BLaER1 (cell line): ENCODE data around the gene BRD9.
"Not testable (repeated sequence)": the region's sequence is repeated elsewhere in the genome, so short reads cannot be mapped to it uniquely, and the experiment has no call there.

ENCODE experiments used
- H3K27ac ChIP-seq: shearing (Covaris generic); formaldehyde crosslinking; 2 replicates; pipeline ENCODE4 v1.8.1; 2022
- H3K27me3 ChIP-seq: shearing (Covaris generic); formaldehyde crosslinking; 2 replicates; pipeline ENCODE4 v1.8.1; 2022
- H3K36me3 ChIP-seq: shearing (Covaris generic); formaldehyde crosslinking; 2 replicates; pipeline ENCODE4 v1.8.1; 2022
- H3K4me1 ChIP-seq: shearing (Covaris generic); formaldehyde crosslinking; 2 replicates; pipeline ENCODE4 v1.8.1; 2022
- H3K4me2 ChIP-seq: shearing (Covaris generic); formaldehyde crosslinking; 2 replicates; pipeline ENCODE4 v1.8.1; 2022
- H3K4me3 ChIP-seq: shearing (Covaris generic); formaldehyde crosslinking; 2 replicates; pipeline ENCODE4 v1.8.1; 2022
- H3K9ac ChIP-seq: shearing (Covaris generic); formaldehyde crosslinking; 2 replicates; pipeline ENCODE4 v1.8.1; 2022
- H3K9me3 ChIP-seq: shearing (Covaris generic); formaldehyde crosslinking; 2 replicates; pipeline ENCODE4 v1.8.1; 2022
- H4K20me1 ChIP-seq: shearing (Covaris generic); formaldehyde crosslinking; 2 replicates; pipeline ENCODE4 v1.8.1; 2022
- Cebpa-rat ChIP-seq: shearing (Covaris generic); IDR thresholded peaks from 2 replicates; pipeline ENCODE4 v1.8.1; 2022

The BRD9 gene

DNA sequence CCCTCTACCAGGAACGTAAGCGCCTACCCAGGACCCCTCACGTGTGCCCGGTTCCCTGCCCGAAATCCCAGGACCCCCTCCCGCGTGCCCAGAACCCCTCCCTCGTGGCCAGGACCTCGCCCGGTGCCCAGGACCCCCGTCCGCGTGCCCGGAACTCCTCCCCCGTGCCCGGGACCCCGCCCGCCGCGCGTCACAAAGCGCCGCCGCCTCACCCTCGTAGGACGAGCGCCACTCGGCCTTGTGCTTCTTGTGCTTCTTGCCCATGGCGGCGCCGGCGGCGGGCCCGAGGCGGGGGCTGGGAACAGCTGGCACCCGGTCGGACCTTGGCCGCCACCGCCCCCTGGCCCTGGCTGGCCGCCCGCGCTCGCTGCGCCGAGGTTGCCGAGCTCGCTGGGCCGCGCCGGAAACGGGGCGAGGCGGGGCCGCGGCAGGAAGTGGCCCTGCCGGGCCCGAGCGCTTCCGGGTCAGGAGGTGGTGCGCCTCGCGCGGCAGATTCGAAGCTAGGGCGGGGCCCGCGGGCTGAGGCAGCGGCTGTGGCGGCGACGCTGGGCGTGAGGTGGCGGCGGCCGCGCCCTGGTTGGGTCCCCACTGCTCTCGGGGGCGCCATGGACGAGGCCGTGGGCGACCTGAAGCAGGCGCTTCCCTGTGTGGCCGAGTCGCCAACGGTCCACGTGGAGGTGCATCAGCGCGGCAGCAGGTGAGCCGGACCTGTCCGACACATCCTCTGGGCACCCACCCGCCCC lies at the start of gene BRD9, which contains the start of gene TRIP13:
BRD9 (minus strand) TSS at position 408 of the 743 bp plus-strand sequence; CDS start at position 264, 144 bp downstream.
TRIP13 (plus strand) TSS at position 491 of the 743 bp plus-strand sequence; CDS start at position 606, 115 bp downstream.
- peak within 1 kb of the TSS; percentile 99 for H3K4me2 ChIP-seq
- peaks cover 46% of the 10 kb centered on the region for H4K20me1 ChIP-seq
- no peaks in the 10 kb centered on the region for H3K27me3 ChIP-seq
- no peaks in the 10 kb centered on the region for H3K9me3 ChIP-seq
- peak within 1 kb of the TSS; percentile 92 for H3K9ac ChIP-seq
- H3K36me3 ChIP-seq, result peaks cover 74% of the 10 kb centered on the region
- peaks cover 32% of the 10 kb centered on the region for H3K4me1 ChIP-seq
- H3K4me3 ChIP-seq, result peak within 1 kb of the TSS; percentile 94
- H3K27ac ChIP-seq, result peak within 1 kb of the TSS; percentile 92
- TF ChIP-seq Cebpa-rat, result no peak

DNA sequence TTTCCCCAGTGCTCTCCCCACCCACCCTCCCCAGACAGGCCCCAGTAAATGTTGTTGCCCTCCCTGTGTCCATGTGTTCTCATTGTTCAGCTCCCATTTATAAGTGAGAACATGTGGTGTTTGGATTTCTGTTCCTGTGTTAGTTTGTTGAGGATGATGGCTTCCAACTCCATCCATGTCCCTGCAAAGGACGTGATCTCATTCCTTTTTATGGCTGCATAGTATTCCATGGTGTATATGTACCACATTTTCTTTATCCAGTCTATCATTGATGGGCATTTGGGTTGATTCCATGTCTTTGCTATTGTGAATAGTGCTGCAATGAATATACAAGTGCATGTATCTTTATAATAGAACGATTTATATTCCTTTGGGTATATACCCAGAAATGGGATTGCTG lies 48.1 kb upstream of the BRD9 start:
- H3K4me2 ChIP-seq, H3K4me3 ChIP-seq, H3K36me3 ChIP-seq, H3K27ac ChIP-seq, H3K9me3 ChIP-seq, H3K9ac ChIP-seq: not testable (repeated sequence)
- H3K27me3 ChIP-seq, result peaks cover 37% of the 10 kb centered on the region
- peaks cover 13% of the 10 kb centered on the region; the same call in 1 of the 2 replicates for H4K20me1 ChIP-seq
- peaks cover 22% of the 10 kb centered on the region for H3K4me1 ChIP-seq

DNA sequence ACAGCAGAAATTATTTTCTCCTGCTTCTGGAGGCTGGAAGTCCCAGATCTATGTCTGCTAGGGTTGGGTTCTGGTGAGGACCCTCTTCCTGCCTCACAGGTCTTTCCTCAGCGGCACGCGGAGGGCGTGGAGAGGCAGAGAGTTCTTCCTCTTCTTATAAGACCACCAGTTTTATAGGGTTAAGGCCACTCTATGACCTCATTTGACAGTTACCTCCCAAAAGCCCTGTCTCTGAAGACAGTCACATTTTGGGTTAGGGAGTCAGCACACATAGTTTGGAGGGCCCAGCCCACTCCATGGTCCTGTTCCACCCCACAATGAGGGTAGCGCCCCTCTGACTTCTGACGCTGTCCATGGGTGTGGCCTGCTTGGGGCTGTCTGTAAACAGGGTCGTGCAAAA lies 46.8 kb upstream of the BRD9 start:
- H3K9me3 ChIP-seq, result peaks cover 2% of the 10 kb centered on the region
- no peak overlapping the region for H3K9ac ChIP-seq
- peaks cover 20% of the 10 kb centered on the region for H3K4me1 ChIP-seq
- H3K27me3 ChIP-seq, result peaks cover 25% of the 10 kb centered on the region
- H3K27ac ChIP-seq, result no peak overlapping the region
- H3K36me3 ChIP-seq, result no peaks in the 10 kb centered on the region
- H3K4me2 ChIP-seq, result no peak overlapping the region
- H4K20me1 ChIP-seq, result 0 out of 2 replicates have a peak, but pooled peaks cover 5% of the 10 kb centered on the region
- no peak for TF ChIP-seq Cebpa-rat
- no peak overlapping the region for H3K4me3 ChIP-seq

DNA sequence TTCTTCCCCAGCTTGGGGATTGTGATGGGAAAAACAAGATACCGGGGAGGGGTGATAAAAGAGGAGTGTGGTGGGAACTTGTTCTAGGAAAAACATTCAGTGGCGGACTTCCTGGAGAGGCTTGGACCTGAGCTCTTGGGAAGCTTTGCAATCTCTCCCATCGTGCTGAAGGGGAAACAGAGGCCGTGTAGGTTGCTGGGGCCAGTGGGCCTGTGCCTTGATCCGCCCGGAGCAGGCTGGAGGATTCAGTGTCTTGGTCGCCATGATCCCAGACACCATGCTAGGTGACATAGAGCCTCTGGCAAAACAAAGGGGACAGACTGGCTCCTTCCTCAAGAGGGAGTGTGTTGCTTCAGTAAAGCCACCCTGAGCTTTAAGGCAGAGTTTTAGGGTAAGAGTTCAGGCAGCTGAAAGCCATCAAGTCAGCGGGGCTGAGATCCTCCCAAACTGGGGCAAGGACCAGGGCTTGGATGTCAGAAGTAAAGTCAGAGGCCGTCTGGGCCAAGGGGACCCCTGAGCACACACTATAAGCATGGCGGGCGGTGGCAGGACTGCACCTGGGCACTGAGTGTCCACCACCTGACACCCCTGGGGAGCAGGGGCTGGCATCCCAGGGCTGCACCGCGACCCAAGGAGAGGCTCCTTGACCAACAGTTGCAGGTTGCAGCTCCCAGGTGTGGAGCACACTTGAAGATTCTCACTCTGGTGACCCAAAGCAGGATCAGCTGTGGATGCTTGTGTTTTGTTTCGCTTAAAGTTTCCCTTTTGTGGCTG lies 44.7 kb upstream of the BRD9 start:
- peaks cover 10% of the 10 kb centered on the region for H3K27me3 ChIP-seq
- H3K4me1 ChIP-seq, result 0 out of 2 replicates have a peak, but pooled peaks cover 4% of the 10 kb centered on the region
- no peak for TF ChIP-seq Cebpa-rat

DNA sequence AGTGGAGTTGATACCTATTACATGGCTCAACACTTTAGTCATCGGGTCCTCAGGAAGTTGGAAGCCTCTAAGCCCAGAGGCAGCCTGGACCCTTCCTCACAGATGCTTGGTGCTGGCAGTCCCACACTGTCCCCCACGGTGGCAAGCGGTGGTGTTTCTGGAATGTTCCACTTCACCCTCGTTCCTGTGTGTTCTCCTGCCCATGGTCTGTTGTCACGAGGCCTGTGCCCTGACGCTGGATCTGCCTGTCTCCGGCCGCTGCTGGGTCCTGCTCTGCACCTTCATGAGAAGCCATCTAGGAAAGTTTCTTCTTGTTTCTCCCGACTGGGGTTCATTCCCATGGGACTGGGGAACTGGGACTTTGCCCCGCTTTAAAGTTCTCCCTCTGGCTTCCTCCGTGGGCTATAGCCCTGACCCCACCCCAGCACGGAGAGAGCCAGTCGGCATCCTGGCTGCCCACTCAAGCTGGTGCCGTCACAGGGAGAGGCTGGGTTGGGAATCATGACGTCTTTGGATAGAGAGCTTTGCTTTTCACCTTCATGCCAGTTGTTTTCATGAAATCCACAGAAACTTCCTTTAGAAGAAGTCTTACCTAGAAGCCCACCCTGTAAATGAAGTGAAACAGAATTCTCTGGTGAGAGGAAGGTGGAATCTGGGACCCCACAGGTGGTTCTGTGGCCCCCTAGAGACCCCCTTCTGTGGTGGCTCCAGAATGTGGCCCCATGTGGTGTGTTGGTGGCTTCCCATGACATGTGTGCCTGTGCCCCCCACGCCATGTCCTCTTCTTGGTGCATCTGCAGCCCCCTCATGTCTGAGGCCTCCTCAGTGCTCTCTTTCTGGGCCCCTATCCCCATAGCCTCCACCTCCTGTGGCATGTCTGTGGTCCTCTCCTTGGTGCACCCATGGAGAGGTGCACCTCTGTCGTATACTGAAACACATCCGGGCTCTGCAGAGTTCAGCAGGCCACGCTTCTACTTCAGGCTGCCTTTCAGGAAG lies 43.8 kb upstream of the BRD9 start:
- Histone ChIP-seq H3K9ac (no peak overlapping the region), H3K4me2 (no peak overlapping the region), H3K4me3 (no peak overlapping the region), H3K27me3 (peaks cover 6% of the 10 kb centered on the region; the same call in 1 of the 2 replicates), H3K9me3 (peaks cover 9% of the 10 kb centered on the region), H3K4me1 (0 out of 2 replicates have a peak, but pooled peaks cover 4% of the 10 kb centered on the region), H4K20me1 (no peaks in the 10 kb centered on the region), H3K27ac (no peak overlapping the region), H3K36me3 (no peaks in the 10 kb centered on the region)
- TF ChIP-seq Cebpa-rat, result no peak

More for the DNA sequence above, 44.7 kb upstream of the BRD9 start:
- Histone ChIP-seq H4K20me1 (no peaks in the 10 kb centered on the region), H3K9me3 (peaks cover 9% of the 10 kb centered on the region), H3K36me3 (no peaks in the 10 kb centered on the region), H3K27ac (no peak overlapping the region), H3K9ac (no peak overlapping the region), H3K4me3 (no peak overlapping the region), H3K4me2 (no peak overlapping the region)

DNA sequence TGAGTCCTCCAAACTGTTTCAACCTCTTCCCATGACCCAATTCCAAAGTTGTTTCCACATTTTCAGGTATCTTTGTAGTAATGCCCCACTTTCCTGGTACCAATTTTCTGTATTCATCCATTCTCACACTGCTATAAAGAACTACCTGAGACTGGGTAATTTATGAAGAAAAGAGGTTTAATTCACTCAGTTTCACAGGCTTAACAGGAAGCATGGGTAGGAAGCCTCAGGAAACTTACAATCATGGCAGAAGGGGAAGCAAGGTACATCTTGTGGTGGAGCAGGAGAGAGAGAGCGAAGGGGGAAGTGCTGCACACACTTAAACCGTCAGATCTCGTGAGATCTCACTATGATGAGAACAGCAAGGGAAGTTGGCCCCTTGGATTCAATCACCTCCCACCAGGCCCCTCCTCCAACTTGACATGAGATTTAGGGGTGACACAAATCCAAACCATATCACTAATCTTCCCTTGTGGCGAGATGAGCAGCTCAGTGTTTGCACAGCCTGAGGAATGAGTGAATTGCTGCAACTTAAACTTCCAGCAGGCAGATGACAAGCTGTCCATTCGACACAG lies 43.0 kb upstream of the BRD9 start:
- peaks cover 9% of the 10 kb centered on the region for H3K9me3 ChIP-seq
- H3K4me3 ChIP-seq, result no peak overlapping the region
- H4K20me1 ChIP-seq, result no peaks in the 10 kb centered on the region
- no peak overlapping the region for H3K4me2 ChIP-seq
- H3K9ac ChIP-seq, result no peak overlapping the region
- H3K27me3 ChIP-seq, result peaks cover 6% of the 10 kb centered on the region; the same call in 1 of the 2 replicates
- no peak overlapping the region for H3K27ac ChIP-seq
- TF ChIP-seq Cebpa-rat, result no peak
- no peaks in the 10 kb centered on the region for H3K36me3 ChIP-seq
- 0 out of 2 replicates have a peak, but pooled peaks cover 4% of the 10 kb centered on the region for H3K4me1 ChIP-seq

DNA sequence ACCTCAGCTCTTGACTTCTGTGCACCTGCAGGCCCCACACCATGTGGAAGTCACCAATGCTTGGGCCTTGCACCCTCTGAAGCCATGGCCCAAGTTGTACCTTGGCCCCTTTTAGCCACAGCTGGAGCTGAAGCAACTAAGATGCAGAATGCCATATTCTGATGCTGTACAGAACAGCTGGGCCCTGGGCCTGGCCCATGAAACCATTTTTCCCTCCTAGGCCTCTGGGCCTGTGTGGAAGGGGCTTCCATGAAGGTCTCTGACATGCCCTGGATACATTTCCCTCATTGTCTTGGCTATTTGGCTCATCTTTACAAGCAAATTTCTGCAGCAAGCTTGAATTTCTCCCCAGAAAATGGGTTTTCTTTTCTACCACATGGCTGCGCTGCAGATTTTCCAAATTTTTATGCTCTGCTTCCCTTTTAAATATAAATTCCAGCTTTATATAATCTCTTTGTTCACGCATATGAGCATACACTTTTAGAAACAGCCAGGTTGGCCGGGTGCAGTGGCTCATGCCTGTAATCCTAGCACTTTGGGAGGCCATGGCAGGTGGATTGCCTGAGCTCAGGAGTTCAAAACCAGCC lies 41.9 kb upstream of the BRD9 start:
- H3K27ac ChIP-seq, H3K27me3 ChIP-seq, H3K9ac ChIP-seq, H3K4me3 ChIP-seq, H4K20me1 ChIP-seq, H3K9me3 ChIP-seq, H3K4me1 ChIP-seq, H3K4me2 ChIP-seq, H3K36me3 ChIP-seq: not testable (repeated sequence)

DNA sequence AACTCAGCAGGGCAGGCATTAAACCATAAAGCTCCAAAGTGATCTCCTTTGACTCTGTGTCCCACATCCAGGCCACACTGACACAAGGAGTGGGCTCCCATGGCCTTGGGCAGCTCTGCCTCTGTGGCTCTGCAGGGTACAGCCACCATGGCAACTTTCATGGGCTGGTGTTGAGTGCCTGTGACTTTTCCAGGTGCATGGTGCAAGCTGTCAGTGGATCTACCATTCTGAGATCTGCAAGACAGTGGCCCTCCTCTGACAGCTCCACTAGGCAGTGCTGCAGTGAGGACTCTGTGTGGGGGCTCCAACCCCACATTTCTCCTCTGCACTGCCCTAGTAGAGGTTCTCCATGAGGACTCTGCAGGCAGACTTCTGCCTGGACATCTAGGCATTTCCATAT lies 41.4 kb upstream of the BRD9 start:
- not testable (repeated sequence) for H3K27ac ChIP-seq, H3K9me3 ChIP-seq, H3K4me2 ChIP-seq, H4K20me1 ChIP-seq, H3K4me3 ChIP-seq, H3K36me3 ChIP-seq, H3K4me1 ChIP-seq, H3K9ac ChIP-seq, H3K27me3 ChIP-seq
